Measurements from ENCODE around the gene HOXC9.

The HOXC9 gene

DNA sequence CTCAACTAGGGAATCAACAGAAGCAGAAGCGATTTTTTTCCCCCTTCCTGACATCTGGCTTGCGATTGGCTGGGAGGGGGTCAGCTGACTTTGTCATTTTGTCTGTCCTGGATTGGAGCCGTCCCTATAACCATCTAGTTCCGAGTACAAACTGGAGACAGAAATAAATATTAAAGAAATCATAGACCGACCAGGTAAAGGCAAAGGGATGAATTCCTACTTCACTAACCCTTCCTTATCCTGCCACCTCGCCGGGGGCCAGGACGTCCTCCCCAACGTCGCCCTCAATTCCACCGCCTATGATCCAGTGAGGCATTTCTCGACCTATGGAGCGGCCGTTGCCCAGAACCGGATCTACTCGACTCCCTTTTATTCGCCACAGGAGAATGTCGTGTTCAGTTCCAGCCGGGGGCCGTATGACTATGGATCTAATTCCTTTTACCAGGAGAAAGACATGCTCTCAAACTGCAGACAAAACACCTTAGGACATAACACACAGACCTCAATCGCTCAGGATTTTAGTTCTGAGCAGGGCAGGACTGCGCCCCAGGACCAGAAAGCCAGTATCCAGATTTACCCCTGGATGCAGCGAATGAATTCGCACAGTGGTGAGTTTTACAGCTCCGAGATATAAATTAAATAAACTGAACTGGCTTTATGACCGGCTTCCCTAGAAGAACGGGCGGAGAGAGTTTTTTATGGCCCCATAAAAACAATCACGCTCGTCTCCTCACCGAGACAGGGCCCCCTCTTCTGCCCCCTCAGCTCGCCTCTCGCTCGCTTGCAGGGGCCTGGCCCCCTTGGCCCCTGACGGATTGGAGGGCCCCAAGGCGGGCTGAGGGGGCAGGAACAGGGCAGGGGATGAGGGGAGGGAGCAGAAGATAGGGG, 28.6 kb downstream of the HOXC9 start, which contains the start of gene HOXC6:
Gene HOXC6 (plus strand): TSS at position 127 of the 888 bp plus-strand sequence. CDS start 82 bp downstream, at position 209.
- DNase-seq (ENCODE audit: low read depth) = no peak

GRCh38 chr12:54029529-54030441, 29.8 kb downstream of the HOXC9 start:
- DNase-seq (ENCODE audit: low read depth) = no peak

DNA sequence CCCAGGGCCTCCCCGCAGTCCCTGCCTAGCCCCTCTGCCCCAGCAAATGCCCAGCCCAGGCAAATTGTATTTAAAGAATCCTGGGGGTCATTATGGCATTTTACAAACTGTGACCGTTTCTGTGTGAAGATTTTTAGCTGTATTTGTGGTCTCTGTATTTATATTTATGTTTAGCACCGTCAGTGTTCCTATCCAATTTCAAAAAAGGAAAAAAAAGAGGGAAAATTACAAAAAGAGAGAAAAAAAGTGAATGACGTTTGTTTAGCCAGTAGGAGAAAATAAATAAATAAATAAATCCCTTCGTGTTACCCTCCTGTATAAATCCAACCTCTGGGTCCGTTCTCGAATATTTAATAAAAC, 30.5 kb downstream of the HOXC9 start:
- DNase-seq (ENCODE audit: low read depth) = no peak

GRCh38 chr12:54030889-54031471, 31.0 kb downstream of the HOXC9 start:
- no peak for DNase-seq (ENCODE audit: low read depth)

- no peak for DNase-seq (ENCODE audit: low read depth)
Measured at GRCh38 chr12:54031480-54031879, 31.5 kb downstream of the HOXC9 start.

GRCh38 chr12:54032086-54032619, 32.2 kb downstream of the HOXC9 start:
- no peak for DNase-seq (ENCODE audit: low read depth)

- DNase-seq (ENCODE audit: low read depth) = no peak
Measured at GRCh38 chr12:54032627-54033100, 32.7 kb downstream of the HOXC9 start, which contains the start of gene HOXC5. TSS of gene HOXC5 (plus strand) at chr12:54033050. CDS start at chr12:54033123, 73 bp downstream.

DNA sequence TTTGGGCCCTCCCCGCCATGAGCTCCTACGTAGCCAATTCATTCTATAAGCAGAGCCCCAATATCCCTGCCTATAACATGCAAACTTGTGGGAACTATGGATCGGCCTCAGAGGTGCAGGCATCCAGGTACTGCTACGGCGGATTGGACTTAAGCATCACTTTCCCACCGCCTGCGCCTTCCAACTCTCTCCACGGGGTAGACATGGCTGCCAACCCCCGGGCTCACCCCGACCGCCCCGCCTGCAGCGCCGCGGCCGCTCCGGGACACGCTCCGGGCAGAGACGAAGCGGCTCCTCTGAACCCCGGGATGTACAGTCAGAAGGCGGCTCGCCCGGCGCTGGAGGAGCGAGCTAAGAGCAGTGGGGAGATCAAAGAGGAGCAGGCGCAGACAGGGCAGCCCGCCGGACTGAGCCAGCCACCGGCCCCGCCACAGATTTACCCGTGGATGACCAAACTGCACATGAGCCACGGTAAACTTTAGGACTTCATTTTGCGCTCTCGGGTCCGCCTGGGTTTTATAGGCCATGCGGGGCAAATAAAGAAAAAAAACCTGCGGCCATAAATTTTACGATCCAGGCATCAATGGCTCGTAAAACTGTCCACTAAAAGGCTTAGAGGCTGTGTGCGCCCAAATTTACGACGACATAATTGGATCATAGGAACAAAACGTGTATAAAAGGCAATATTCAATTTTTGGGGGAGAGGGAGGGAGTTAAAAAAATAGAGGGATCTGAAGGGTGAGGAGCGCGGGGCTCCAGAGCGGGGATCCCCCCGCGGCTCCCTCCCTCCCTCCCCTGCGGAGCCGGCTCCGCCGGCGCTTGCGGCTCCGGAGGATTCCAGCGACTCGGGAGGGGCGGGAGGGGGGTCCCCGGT, 33.4 kb downstream of the HOXC9 start:
- no peak for DNase-seq (ENCODE audit: low read depth)

DNA sequence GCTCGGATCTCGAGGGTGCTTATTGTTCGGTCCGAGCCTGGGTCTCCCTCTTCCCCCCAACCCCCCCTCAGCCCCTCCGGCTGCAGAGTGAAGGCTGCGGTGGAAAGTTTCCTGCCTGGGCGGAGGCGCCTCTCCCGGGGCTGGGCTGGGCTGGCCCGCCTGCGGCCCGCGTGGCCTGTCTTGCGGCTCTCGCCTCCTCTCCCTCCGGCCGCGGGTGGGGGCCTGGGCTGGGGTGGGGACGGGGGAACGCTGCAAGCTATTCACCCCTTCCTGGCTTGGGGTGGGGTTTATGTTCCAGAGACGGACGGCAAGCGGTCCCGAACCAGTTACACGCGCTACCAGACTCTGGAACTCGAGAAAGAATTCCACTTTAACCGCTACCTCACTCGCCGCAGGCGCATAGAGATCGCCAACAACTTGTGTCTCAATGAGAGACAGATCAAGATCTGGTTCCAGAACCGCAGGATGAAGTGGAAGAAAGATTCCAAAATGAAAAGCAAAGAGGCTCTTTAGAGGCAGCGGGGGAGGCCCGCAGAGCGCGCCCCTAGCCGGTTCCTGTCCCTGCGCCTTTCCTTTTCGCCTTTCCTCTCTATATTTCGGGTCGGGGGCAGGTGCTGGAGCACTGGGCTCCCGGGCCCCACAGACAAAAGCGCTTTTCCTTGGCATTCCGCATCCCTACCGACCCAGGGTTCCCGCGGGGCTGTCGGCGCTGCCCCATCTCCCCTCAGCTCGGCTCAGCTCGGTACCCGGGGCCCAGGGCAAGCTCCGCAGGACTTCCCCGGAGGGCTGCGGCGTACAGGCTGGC, 34.2 kb downstream of the HOXC9 start:
- DNase-seq (ENCODE audit: low read depth) = no peak

DNA sequence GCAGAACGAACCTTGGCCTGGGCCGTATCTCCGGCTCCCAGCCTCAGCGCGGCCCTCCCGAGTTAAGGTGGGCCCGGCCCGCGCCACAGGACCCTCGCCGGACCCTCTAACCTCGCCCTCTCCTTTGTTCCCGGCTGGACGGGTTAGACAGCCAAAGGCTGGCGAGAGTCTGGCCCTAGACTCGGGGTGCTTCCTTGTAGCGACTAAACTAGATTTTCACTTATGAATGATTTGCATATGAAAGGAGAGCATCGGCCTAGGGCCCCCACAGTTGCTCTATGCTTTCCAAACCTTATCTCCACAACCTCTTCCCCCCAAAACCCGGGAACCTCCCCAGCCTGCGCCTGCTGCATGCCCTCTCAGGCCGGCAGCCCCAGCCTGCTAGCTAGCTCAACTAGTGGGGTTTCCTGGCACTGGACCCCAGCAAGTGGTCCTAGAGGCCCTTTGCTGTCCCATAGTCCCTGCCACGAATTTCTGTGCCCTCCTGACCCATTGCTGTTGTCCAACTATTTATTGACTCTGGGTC, 34.9 kb downstream of the HOXC9 start:
- no peak for DNase-seq (ENCODE audit: low read depth)

- no peak for DNase-seq (ENCODE audit: low read depth)
Measured at GRCh38 chr12:54035568-54036264, 35.8 kb downstream of the HOXC9 start.

DNA sequence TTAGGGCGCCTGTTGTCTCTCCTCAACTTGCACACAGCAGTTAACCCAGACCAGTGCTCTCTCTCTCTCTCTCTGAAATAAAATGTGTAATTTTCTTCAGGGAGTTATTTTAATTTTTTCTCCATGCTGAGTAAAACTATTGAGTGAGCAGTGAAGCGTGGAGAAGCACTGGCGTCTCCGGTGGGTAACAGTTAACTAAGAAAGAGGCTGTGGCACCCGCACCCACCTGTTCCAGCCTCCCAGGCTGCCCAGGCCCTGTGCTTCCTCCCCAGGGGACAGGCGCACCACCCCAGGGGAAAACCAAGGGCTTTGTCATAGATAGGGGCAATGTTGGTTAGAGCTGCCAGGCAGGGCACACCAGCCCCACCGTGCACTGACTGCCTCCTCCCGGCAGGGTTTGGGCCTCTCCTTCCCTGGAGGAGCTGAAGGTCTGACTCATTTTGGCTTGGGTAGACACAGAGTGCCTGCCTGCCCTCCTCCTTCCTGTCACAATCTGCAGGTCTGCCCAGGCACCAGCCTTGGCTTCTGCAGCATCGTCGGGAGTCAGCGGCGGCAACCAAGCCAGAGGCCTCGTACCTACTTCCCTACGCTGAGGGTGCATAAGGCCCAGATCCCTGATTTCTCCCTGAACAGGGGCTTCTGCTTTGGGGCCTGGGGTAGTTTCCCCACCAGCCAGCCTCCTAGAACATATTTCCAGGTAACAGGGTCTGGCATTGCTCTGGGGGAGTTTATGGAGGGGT, 36.8 kb downstream of the HOXC9 start:
- no peak for DNase-seq (ENCODE audit: low read depth)

GRCh38 chr12:54037360-54038283, 37.7 kb downstream of the HOXC9 start:
- DNase-seq (ENCODE audit: low read depth) = no peak

- no peak for DNase-seq (ENCODE audit: low read depth)
Measured at GRCh38 chr12:54038284-54038870, 38.4 kb downstream of the HOXC9 start.

- no peak for DNase-seq (ENCODE audit: low read depth)
Measured at GRCh38 chr12:54038871-54039414, 39.0 kb downstream of the HOXC9 start.

GRCh38 chr12:54039417-54040147, 39.6 kb downstream of the HOXC9 start:
- no peak for DNase-seq (ENCODE audit: low read depth)
